ENCODE measurements around the gene TAPBP.

GRCh38 chr6:33333666-33334065 lies 19.8 kb upstream of the TAPBP start:
- TF ChIP-seq POLR2A (IDR thresholded peaks at IDR 0.05): no peak
- TF ChIP-seq CTCF (IDR thresholded peaks at IDR 0.05): no peak

Data from vagina (tissue), 2 donors.